Body of pancreas (tissue), 4 donors: ENCODE results near the gene MYO10.

Experiments used
- CTCF ChIP-seq, 7 experiments: fragments of 450-650 bp in 4 of 7; fragments of 200-600 bp in 3 of 7; sonication (generic) in 3 of 7; IDR thresholded peaks; one replicate each; pipeline ENCODE4 v1.5.1; 2016 to 2019; ENCODE audit warnings: antibody characterized with exemption in 7 of 7
- POLR2A ChIP-seq, 3 donors: fragments of 450-650 bp; IDR thresholded peaks; one replicate each; pipeline ENCODE4 v1.6.1; 2016; ENCODE audit warnings: antibody characterized with exemption in 3 of 3, mild to moderate bottlenecking in 2 of 3

DNA sequence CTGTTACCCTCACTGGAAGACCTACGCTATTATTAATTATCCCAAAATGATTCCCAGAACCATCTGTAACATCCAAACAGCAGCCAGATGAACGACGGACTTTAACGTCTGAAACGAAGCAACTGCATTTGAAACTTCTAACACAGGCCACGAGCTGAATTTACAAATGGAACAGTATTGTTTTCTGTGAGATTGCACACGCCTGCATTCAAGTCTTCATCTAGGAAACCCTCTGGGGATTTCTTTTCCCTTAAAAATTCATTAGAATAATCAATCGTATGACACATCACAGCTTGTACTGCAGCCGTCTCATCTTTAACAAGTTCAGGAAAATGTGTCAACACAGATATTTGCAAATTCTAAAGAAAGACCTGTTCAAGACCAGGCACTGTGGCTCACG, 80.2 kb downstream of the MYO10 start:
- TF ChIP-seq CTCF (IDR thresholded peaks at IDR 0.05): no peak
- no peak for TF ChIP-seq POLR2A (IDR thresholded peaks at IDR 0.05)
